ENCODE data around the gene LDLR.
"Not testable (repeated sequence)": the region's sequence is repeated elsewhere in the genome, so short reads cannot be mapped to it uniquely, and the experiment has no call there.

LDLR gene

GRCh38 chr19:11096210-11096841 lies 7.1 kb downstream of the LDLR start:
- DNase-seq (ENCODE audit: insufficient read length): no peak
- no peak for TF ChIP-seq TAF1 (IDR thresholded peaks at IDR 0.05; ENCODE audit: borderline replicate concordance, low read depth, low read length)
- no peak for TF ChIP-seq POLR2AphosphoS5 (IDR thresholded peaks at IDR 0.05; ENCODE audit: low read depth, low read length)
- no peak for TF ChIP-seq POLR2A (IDR thresholded peaks at IDR 0.05; ENCODE audit: low read depth, low read length)
- FAIRE-seq: peak; percentile 67

GRCh38 chr19:11097367-11097766 lies 8.1 kb downstream of the LDLR start:
- not testable (repeated sequence) for DNase-seq (ENCODE audit: insufficient read length); FAIRE-seq

DNA sequence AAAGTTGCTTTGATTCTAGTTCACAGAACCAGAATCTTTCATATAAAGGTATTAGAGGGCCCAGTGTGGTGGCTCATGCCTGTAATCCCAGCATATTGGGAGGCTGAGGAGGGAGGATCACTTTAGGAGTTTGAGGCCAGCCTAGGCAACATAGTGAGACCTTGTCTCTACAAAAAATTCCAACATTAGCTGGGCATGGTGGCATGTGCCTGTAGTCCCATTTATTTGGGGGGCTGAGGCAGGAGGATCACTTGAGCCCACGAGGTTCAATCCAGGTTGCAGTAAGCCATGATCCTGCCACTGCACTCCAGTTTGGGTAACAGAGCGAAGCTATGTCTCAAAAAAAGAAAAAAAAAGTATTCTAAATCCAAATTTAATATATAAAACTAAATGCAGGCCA lies 9.1 kb downstream of the LDLR start:
- no peak for FAIRE-seq
- TF ChIP-seq POLR2A (IDR thresholded peaks at IDR 0.05; ENCODE audit: low read depth, low read length) (no peak), POLR2AphosphoS5 (IDR thresholded peaks at IDR 0.05; ENCODE audit: low read depth, low read length) (no peak), TAF1 (IDR thresholded peaks at IDR 0.05; ENCODE audit: borderline replicate concordance, low read depth, low read length) (no peak)
- DNase-seq (ENCODE audit: insufficient read length): no peak

DNA sequence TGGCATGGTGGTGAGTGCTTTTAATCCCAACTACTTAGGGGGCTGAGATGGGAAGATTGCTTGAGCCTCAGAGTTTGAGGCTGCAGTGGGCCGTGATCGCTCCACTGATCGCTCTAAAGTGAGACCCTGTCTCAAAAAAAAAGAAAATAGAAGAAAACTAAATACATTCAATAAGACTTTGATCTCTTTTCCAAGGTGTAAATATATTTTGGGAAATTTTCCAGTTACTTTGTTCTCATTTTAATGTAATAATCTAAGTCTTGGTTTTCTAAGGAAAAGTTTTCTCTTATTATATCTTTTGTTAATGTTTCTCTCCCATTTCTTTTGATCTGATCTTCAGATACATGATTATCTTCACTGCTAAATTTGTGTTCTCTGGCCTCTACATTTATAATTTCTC lies 9.6 kb downstream of the LDLR start:
- FAIRE-seq (no peak), DNase-seq (ENCODE audit: insufficient read length) (no peak)
- no peak for TF ChIP-seq POLR2A (IDR thresholded peaks at IDR 0.05; ENCODE audit: low read depth, low read length)
- TF ChIP-seq TAF1 (IDR thresholded peaks at IDR 0.05; ENCODE audit: borderline replicate concordance, low read depth, low read length): no peak
- TF ChIP-seq POLR2AphosphoS5 (IDR thresholded peaks at IDR 0.05; ENCODE audit: low read depth, low read length): no peak

- DNase-seq (ENCODE audit: insufficient read length) (no peak), FAIRE-seq (no peak)
- TF ChIP-seq POLR2AphosphoS5 (IDR thresholded peaks at IDR 0.05; ENCODE audit: low read depth, low read length) (no peak), TAF1 (IDR thresholded peaks at IDR 0.05; ENCODE audit: borderline replicate concordance, low read depth, low read length) (no peak), POLR2A (IDR thresholded peaks at IDR 0.05; ENCODE audit: low read depth, low read length) (no peak)
Observed at GRCh38 chr19:11100049-11100448, 10.8 kb downstream of the LDLR start.

DNA sequence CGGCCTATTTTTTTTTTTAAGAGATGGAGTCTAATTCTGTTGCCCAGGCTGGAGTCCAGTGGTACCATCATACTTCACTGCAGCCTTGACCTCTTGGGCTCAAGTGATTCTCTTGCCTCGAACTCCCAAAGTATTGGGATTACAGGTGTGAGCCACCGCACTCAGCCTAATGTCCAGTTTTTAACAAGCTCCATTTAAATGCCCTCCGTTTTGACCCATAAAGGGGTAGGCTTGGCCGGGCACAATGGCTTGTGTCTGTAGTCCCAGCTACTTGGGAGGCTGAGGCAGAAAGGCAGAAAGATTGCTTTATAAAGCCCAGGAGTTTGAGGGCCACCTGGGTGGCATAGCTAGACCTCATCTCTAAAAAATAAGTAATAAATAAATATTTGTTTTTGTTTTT lies 11.8 kb downstream of the LDLR start:
- TF ChIP-seq TAF1 (IDR thresholded peaks at IDR 0.05; ENCODE audit: borderline replicate concordance, low read depth, low read length) (no peak), POLR2AphosphoS5 (IDR thresholded peaks at IDR 0.05; ENCODE audit: low read depth, low read length) (no peak), POLR2A (IDR thresholded peaks at IDR 0.05; ENCODE audit: low read depth, low read length) (no peak)
- DNase-seq (ENCODE audit: insufficient read length) (no peak), FAIRE-seq (no peak)

DNA sequence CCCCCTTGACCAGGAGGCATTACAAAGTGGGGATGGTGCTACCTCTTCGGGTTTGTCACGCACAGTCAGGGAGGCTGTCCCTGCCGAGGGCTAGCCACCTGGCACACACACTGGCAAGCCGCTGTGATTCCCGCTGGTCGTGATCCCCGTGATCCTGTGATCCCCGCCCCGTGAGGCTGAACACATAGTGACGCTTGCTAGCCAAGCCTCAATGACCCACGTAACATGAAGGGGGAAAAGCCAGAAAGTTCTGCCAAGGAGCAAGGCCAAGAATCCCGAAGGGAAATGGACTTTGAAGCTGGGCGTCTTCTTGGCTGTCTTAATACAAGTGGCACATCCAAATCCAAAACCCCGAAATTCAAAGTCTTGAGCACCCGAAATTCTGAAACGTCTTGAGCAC lies 13.7 kb downstream of the LDLR start:
- DNase-seq (ENCODE audit: insufficient read length) (no peak), FAIRE-seq (no peak)
- TF ChIP-seq TAF1 (IDR thresholded peaks at IDR 0.05; ENCODE audit: borderline replicate concordance, low read depth, low read length) (no peak), POLR2AphosphoS5 (IDR thresholded peaks at IDR 0.05; ENCODE audit: low read depth, low read length) (no peak), POLR2A (IDR thresholded peaks at IDR 0.05; ENCODE audit: low read depth, low read length) (no peak)

GRCh38 chr19:11103667-11104066 lies 14.4 kb downstream of the LDLR start:
- not testable (repeated sequence) for FAIRE-seq; DNase-seq (ENCODE audit: insufficient read length)

- no peak for DNase-seq (ENCODE audit: insufficient read length)
- no peak for FAIRE-seq
- 0 out of 2 replicates have a peak, but pooled peaks have one; percentile 16 for TF ChIP-seq POLR2A (IDR thresholded peaks at IDR 0.05; ENCODE audit: low read depth, low read length)
- TF ChIP-seq TAF1 (IDR thresholded peaks at IDR 0.05; ENCODE audit: borderline replicate concordance, low read depth, low read length): no peak
Observed at GRCh38 chr19:11105014-11105636, 15.9 kb downstream of the LDLR start.

DNA sequence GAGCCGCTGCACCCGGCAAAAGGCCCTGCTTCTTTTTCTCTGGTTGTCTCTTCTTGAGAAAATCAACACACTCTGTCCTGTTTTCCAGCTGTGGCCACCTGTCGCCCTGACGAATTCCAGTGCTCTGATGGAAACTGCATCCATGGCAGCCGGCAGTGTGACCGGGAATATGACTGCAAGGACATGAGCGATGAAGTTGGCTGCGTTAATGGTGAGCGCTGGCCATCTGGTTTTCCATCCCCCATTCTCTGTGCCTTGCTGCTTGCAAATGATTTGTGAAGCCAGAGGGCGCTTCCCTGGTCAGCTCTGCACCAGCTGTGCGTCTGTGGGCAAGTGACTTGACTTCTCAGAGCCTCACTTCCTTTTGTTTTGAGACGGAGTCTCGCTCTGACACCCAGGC lies 17.2 kb downstream of the LDLR start:
- no peak for TF ChIP-seq POLR2AphosphoS5 (IDR thresholded peaks at IDR 0.05; ENCODE audit: low read depth, low read length)
- TF ChIP-seq TAF1 (IDR thresholded peaks at IDR 0.05; ENCODE audit: borderline replicate concordance, low read depth, low read length): no peak
- no peak for TF ChIP-seq POLR2A (IDR thresholded peaks at IDR 0.05; ENCODE audit: low read depth, low read length)
- FAIRE-seq: no peak
- no peak for DNase-seq (ENCODE audit: insufficient read length)

- no peak for FAIRE-seq
- no peak for DNase-seq (ENCODE audit: insufficient read length)
- no peak for TF ChIP-seq TAF1 (IDR thresholded peaks at IDR 0.05; ENCODE audit: borderline replicate concordance, low read depth, low read length)
- TF ChIP-seq POLR2A (IDR thresholded peaks at IDR 0.05; ENCODE audit: low read depth, low read length): no peak
- no peak for TF ChIP-seq POLR2AphosphoS5 (IDR thresholded peaks at IDR 0.05; ENCODE audit: low read depth, low read length)
Observed at GRCh38 chr19:11108746-11109145, 19.5 kb downstream of the LDLR start.

GRCh38 chr19:11111117-11111770 lies 22.0 kb downstream of the LDLR start:
- TF ChIP-seq POLR2AphosphoS5 (IDR thresholded peaks at IDR 0.05; ENCODE audit: low read depth, low read length): no peak
- no peak for TF ChIP-seq TAF1 (IDR thresholded peaks at IDR 0.05; ENCODE audit: borderline replicate concordance, low read depth, low read length)
- TF ChIP-seq POLR2A (IDR thresholded peaks at IDR 0.05; ENCODE audit: low read depth, low read length): no peak
- FAIRE-seq (no peak), DNase-seq (ENCODE audit: insufficient read length) (no peak)
